Posterior vena cava (tissue), 2 donors: Measurements from ENCODE around the gene ABLIM2. TPM values are rescaled to one million over a fixed set of nuclear protein-coding genes. Genes with fewer than 3 reads are reported as not detected.

ENCODE experiments used
- DNase-seq: peaks from one replicate; pipeline ENCODE4 v3.0.0-alpha.2; 2020; ENCODE audit warnings: low spot score
- intact Hi-C, 2 donors: fragments of 100-400 bp; cut with DNase I; formaldehyde crosslinking; loops; one replicate each; pipeline versions ENCODE4 v1.14.1 to v1.14.2; 2022 to 2023
- long read RNA-seq, 2 donors: library from polyadenylated mRNA; unstranded; transcript quantifications; one replicate each; pipeline ENCODE4 v2.0.0, GENCODE V29; 2020 to 2021
- total RNA-seq, 2 donors: library from RNA; stranded (reverse); fragmentation: NEBNext Ultra II Directional; extraction: Animal tissue kit (Norgen Biotek cat#: 25700); gene quantifications; one replicate each; pipeline ENCODE4 v1.2.1, GENCODE V29; 2021
- donor health status: DM: yes; HTN: yes; CAD: no.
- donor health status: DM: yes; HTN: yes; CAD: no.

The ABLIM2 gene
- total RNA-seq, result 10 to 100 TPM; 11.7 to 23.8 TPM
- long read RNA-seq, donor 1, partial matches to known transcripts, result 0 of 5 reads
- long read RNA-seq, donor 1, other reads (novel, unspliced or antisense), result 5 of 5 reads
- long read RNA-seq, donor 2, partial matches to known transcripts, result 3 of 20 reads
- long read RNA-seq, donor 2, other reads (novel, unspliced or antisense), result 17 of 20 reads

GRCh38 chr4:8158710-8159536 lies at the start of gene ABLIM2:
Gene ABLIM2 (minus strand): TSS chr4:8158813. CDS start chr4:8158689, 124 bp downstream.
- peak; percentile 99 for DNase-seq
- intact Hi-C loops, result no loop called here

GRCh38 chr4:8207314-8207713 lies 48.7 kb upstream of the ABLIM2 start:
- DNase-seq, result no peak
- intact Hi-C loops, result no loop called here

- DNase-seq, result no peak
- intact Hi-C loops, result no loop called here
These were observed 47.4 kb upstream of the ABLIM2 start for GRCh38 chr4:8205749-8206611.

- intact Hi-C loops, result no loop called here
- DNase-seq, result peak; percentile 82
These were observed 46.7 kb upstream of the ABLIM2 start for GRCh38 chr4:8205241-8205707.

GRCh38 chr4:8204576-8205227 lies 46.1 kb upstream of the ABLIM2 start:
- DNase-seq, result no peak
- intact Hi-C loops, result no loop called here

- no peak for DNase-seq
- intact Hi-C loops, result no loop called here
These were observed 45.2 kb upstream of the ABLIM2 start for GRCh38 chr4:8203817-8204216.

- no peak for DNase-seq
- intact Hi-C loops, result no loop called here
These were observed 44.4 kb upstream of the ABLIM2 start for GRCh38 chr4:8203052-8203401.

- intact Hi-C loops, result no loop called here
- DNase-seq, result no peak
These were observed 43.8 kb upstream of the ABLIM2 start for GRCh38 chr4:8202108-8203051.

- intact Hi-C loops, result no loop called here
- DNase-seq, result no peak
These were observed 42.7 kb upstream of the ABLIM2 start for GRCh38 chr4:8201321-8201781.

GRCh38 chr4:8200302-8200975 lies 41.8 kb upstream of the ABLIM2 start:
- intact Hi-C loops, result no loop called here
- no peak for DNase-seq

GRCh38 chr4:8199594-8200301 lies 41.1 kb upstream of the ABLIM2 start:
- intact Hi-C loops, result no loop called here

GRCh38 chr4:8198906-8199593 lies 40.4 kb upstream of the ABLIM2 start, which contains the start of gene SH3TC1:
Gene SH3TC1 (plus strand): TSS chr4:8199290. CDS start chr4:8205195, 5,905 bp downstream.
- peak; percentile 96 for DNase-seq
- intact Hi-C loops, result no loop called here

More at GRCh38 chr4:8199594-8200301, 41.1 kb upstream of the ABLIM2 start:
- DNase-seq, result no peak

- DNase-seq, result peak; percentile 88
- intact Hi-C loops, result no loop called here
These were observed 39.7 kb upstream of the ABLIM2 start for GRCh38 chr4:8198206-8198905.

- intact Hi-C loops, result no loop called here
- DNase-seq, result no peak
These were observed 38.9 kb upstream of the ABLIM2 start for GRCh38 chr4:8197521-8197920.

GRCh38 chr4:8195841-8196458 lies 37.3 kb upstream of the ABLIM2 start:
- intact Hi-C loops, result no loop called here
- no peak for DNase-seq
